HepG2 (cell line): ENCODE results near the gene NTN4.

Experiments
- ELK4 ChIP-seq: sonication (generic); formaldehyde crosslinking; IDR thresholded peaks from 2 replicates; pipeline ENCODE4 v1.9.0; 2021; ENCODE audit warnings: missing genetic modification reagents, borderline replicate concordance
- EP300 ChIP-seq, 3 experiments: sonication (generic) in 1 of 3; formaldehyde crosslinking in 1 of 3; IDR thresholded peaks; 2 replicates each; pipeline versions ENCODE4 v1.5.1 to v1.6.1; 2011 to 2020; ENCODE audit warnings: low read depth in 2 of 3, low read length in 2 of 3, borderline replicate concordance in 1 of 3, improper control_type of control experiment in 1 of 3, mild to moderate bottlenecking in 1 of 3, missing genetic modification reagents in 1 of 3, moderate library complexity in 1 of 3
- GATA4 ChIP-seq: sonication (generic); IDR thresholded peaks from 2 replicates; pipeline ENCODE4 v1.6.1; 2016; ENCODE audit warnings: antibody characterized with exemption, low read depth, borderline replicate concordance

- TF ChIP-seq ELK4 (CRISPR knock-in tag) = no peak
- no peak for TF ChIP-seq EP300 (IDR thresholded peaks at IDR 0.05; ENCODE audit: low read depth in 2 of 2, low read length in 2 of 2)
- no peak for TF ChIP-seq EP300 (CRISPR knock-in tag; IDR thresholded peaks at IDR 0.05; ENCODE audit: borderline replicate concordance)
- no peak for TF ChIP-seq GATA4
Observed at GRCh38 chr12:95759718-95760117, 30.8 kb downstream of the NTN4 start.
